ENCODE results near the gene NKTR. TPM values are rescaled to one million over a fixed set of nuclear protein-coding genes. Genes with fewer than 3 reads are reported as not detected.

NKTR gene
- total and polyA plus RNA-seq, 2 experiments from 2014 or later, result 26.0 to 32.6 TPM

- no peak overlapping the region for H3K9ac ChIP-seq
- no peaks in the 10 kb centered on the region for H3K79me2 ChIP-seq (ENCODE audit: insufficient read depth)
- H3K27me3 ChIP-seq (replicated peaks; ENCODE audit: insufficient read depth), result 0 out of 2 replicates have a peak, but pooled peaks cover 3% of the 10 kb centered on the region
- H2AFZ ChIP-seq, result no peak overlapping the region
- no peak overlapping the region for H3K27ac ChIP-seq
- no peaks in the 10 kb centered on the region for H3F3A ChIP-seq (ENCODE audit: insufficient read depth)
- WGBS, 2 experiments (ENCODE audit: low coverage in 1 of 2, low lambda C conversion rate in 2 of 2, missing lambda C conversion rate in 2 of 2), result 63 to 66% methylated on average over 13 to 19 of the region's 19 CpGs
- no peak overlapping the region for H3K4me3 ChIP-seq
- no peak for DNase-seq
- H3K9me2 ChIP-seq (ENCODE audit: insufficient read depth), result no peaks in the 10 kb centered on the region
- in situ Hi-C loops (cut with MboI), result no loop called here
- no peaks in the 10 kb centered on the region for H3K36me3 ChIP-seq (ENCODE audit: low read depth)
- no peaks in the 10 kb centered on the region for H4K20me1 ChIP-seq (ENCODE audit: insufficient read depth)
- no peak for TF ChIP-seq EZH2 (IDR thresholded peaks at IDR 0.05; ENCODE audit: insufficient read depth, poor library complexity, severe bottlenecking)
- no peak for TF ChIP-seq EZH2phosphoT487 (IDR thresholded peaks at IDR 0.05; ENCODE audit: insufficient read depth, low read depth)
- H3K4me1 ChIP-seq (ENCODE audit: insufficient read depth), result no peaks in the 10 kb centered on the region
- no peaks in the 10 kb centered on the region for H3K9me3 ChIP-seq (ENCODE audit: low read depth)
- H3K4me2 ChIP-seq (ENCODE audit: unreplicated experiment), result no peak overlapping the region
Observed at GRCh38 chr3:42696356-42697288, 96.1 kb downstream of the NKTR start.

GRCh38 chr3:42697289-42698051 is 97.0 kb downstream of the NKTR start:
- Histone ChIP-seq H3K79me2 (ENCODE audit: insufficient read depth) (no peaks in the 10 kb centered on the region), H3K9me3 (ENCODE audit: low read depth) (no peaks in the 10 kb centered on the region), H3K27me3 (replicated peaks; ENCODE audit: insufficient read depth) (0 out of 2 replicates have a peak, but pooled peaks cover 3% of the 10 kb centered on the region), H3K36me3 (ENCODE audit: low read depth) (no peaks in the 10 kb centered on the region), H3K4me3 (no peak overlapping the region), H3K4me1 (ENCODE audit: insufficient read depth) (no peaks in the 10 kb centered on the region), H3K9me2 (ENCODE audit: insufficient read depth) (no peaks in the 10 kb centered on the region), H4K20me1 (ENCODE audit: insufficient read depth) (no peaks in the 10 kb centered on the region), H3K9ac (no peak overlapping the region), H3K4me2 (ENCODE audit: unreplicated experiment) (no peak overlapping the region), H3F3A (ENCODE audit: insufficient read depth) (no peaks in the 10 kb centered on the region), H2AFZ (no peak overlapping the region), H3K27ac (no peak overlapping the region)
- whole genome bisulfite sequencing, 2 experiments (ENCODE audit: low coverage in 1 of 2, low lambda C conversion rate in 2 of 2, missing lambda C conversion rate in 2 of 2), result 76 to 78% methylated on average over 18 of the region's 18 CpGs
- TF ChIP-seq EZH2 (IDR thresholded peaks at IDR 0.05; ENCODE audit: insufficient read depth, poor library complexity, severe bottlenecking), result no peak
- TF ChIP-seq EZH2phosphoT487 (IDR thresholded peaks at IDR 0.05; ENCODE audit: insufficient read depth, low read depth), result no peak
- DNase-seq, result no peak
- in situ Hi-C loops (cut with MboI), result no loop called here

Other genes with a start within 250 kb of the NKTR start
- gene LYZL4, start 190.1 kb upstream of the NKTR start, total RNA-seq (2014; rRNA removed; shearing (Covaris generic)), result not detected in 2 replicates
- not detected in 2 replicates for gene LYZL4, start 190.1 kb upstream of the NKTR start, polyA plus RNA-seq (2016; fragmentation: Nextera tagmentation; extraction: Ambion mirVana)
- gene VIPR1, start 98.0 kb upstream of the NKTR start, total RNA-seq (2014; rRNA removed; shearing (Covaris generic)), result not detected in 2 replicates
- not detected in 2 replicates for gene VIPR1, start 98.0 kb upstream of the NKTR start, polyA plus RNA-seq (2016; fragmentation: Nextera tagmentation; extraction: Ambion mirVana)
- gene SEC22C, start 18.7 kb upstream of the NKTR start, total RNA-seq (2014; rRNA removed; shearing (Covaris generic)), result 67.3 and 80.1 TPM in 2 replicates
- gene SEC22C, start 18.7 kb upstream of the NKTR start, polyA plus RNA-seq (2016; fragmentation: Nextera tagmentation; extraction: Ambion mirVana), result 55.9 and 56.9 TPM in 2 replicates
- gene SS18L2, start 9.8 kb upstream of the NKTR start, total RNA-seq (2014; rRNA removed; shearing (Covaris generic)), result 11.1 and 23.5 TPM in 2 replicates
- 46.9 and 49.1 TPM in 2 replicates for gene SS18L2, start 9.8 kb upstream of the NKTR start, polyA plus RNA-seq (2016; fragmentation: Nextera tagmentation; extraction: Ambion mirVana)
- gene ZBTB47, start 53.0 kb downstream of the NKTR start, total RNA-seq (2014; rRNA removed; shearing (Covaris generic)), result 65.4 and 72.8 TPM in 2 replicates
- gene ZBTB47, start 53.0 kb downstream of the NKTR start, polyA plus RNA-seq (2016; fragmentation: Nextera tagmentation; extraction: Ambion mirVana), result 5.2 TPM in 2 replicates
- gene KLHL40, start 84.9 kb downstream of the NKTR start, total RNA-seq (2014; rRNA removed; shearing (Covaris generic)), result not detected in 2 replicates
- gene KLHL40, start 84.9 kb downstream of the NKTR start, polyA plus RNA-seq (2016; fragmentation: Nextera tagmentation; extraction: Ambion mirVana), result not detected in 2 replicates
- gene HHATL, start 102.1 kb downstream of the NKTR start, total RNA-seq (2014; rRNA removed; shearing (Covaris generic)), result not detected in 2 replicates
- gene HHATL, start 102.1 kb downstream of the NKTR start, polyA plus RNA-seq (2016; fragmentation: Nextera tagmentation; extraction: Ambion mirVana), result not detected in 2 replicates
- 0.22 and 1.3 TPM in 2 replicates for gene CCDC13, start 172.6 kb downstream of the NKTR start, total RNA-seq (2014; rRNA removed; shearing (Covaris generic))
- gene CCDC13, start 172.6 kb downstream of the NKTR start, polyA plus RNA-seq (2016; fragmentation: Nextera tagmentation; extraction: Ambion mirVana), result 0.41 and 1.1 TPM in 2 replicates
- gene HIGD1A, start 203.8 kb downstream of the NKTR start, total RNA-seq (2014; rRNA removed; shearing (Covaris generic)), result 154 and 173 TPM in 2 replicates
- gene HIGD1A, start 203.8 kb downstream of the NKTR start, polyA plus RNA-seq (2016; fragmentation: Nextera tagmentation; extraction: Ambion mirVana), result 211 and 217 TPM in 2 replicates
- gene ACKR2, start 208.8 kb downstream of the NKTR start, total RNA-seq (2014; rRNA removed; shearing (Covaris generic)), result 0.11 TPM in 1 of 2 replicates, not detected in the other
- gene ACKR2, start 208.8 kb downstream of the NKTR start, polyA plus RNA-seq (2016; fragmentation: Nextera tagmentation; extraction: Ambion mirVana), result 0.23 and 0.32 TPM in 2 replicates

Data from GM23248 (cell line).